Stimulated activated CD4-positive, alpha-beta T cell treated with anti-CD3 and anti-CD28 coated beads, Interleukin-15, amount 100 ng/mL, for 48 hours (primary cell): ENCODE results near the gene STX4.
A peak's percentile ranks its signal among the peaks of the same experiment; 100 is the strongest.
"Not testable (repeated sequence)": the region's sequence is repeated elsewhere in the genome, so short reads cannot be mapped to it uniquely, and the experiment has no call there.

Experiments used
- DNase-seq, 2 donors: peaks; one replicate each; pipeline ENCODE4 v3.0.0-alpha.2; 2020; ENCODE audit warnings: low read depth in 2 of 2

The STX4 gene

DNA sequence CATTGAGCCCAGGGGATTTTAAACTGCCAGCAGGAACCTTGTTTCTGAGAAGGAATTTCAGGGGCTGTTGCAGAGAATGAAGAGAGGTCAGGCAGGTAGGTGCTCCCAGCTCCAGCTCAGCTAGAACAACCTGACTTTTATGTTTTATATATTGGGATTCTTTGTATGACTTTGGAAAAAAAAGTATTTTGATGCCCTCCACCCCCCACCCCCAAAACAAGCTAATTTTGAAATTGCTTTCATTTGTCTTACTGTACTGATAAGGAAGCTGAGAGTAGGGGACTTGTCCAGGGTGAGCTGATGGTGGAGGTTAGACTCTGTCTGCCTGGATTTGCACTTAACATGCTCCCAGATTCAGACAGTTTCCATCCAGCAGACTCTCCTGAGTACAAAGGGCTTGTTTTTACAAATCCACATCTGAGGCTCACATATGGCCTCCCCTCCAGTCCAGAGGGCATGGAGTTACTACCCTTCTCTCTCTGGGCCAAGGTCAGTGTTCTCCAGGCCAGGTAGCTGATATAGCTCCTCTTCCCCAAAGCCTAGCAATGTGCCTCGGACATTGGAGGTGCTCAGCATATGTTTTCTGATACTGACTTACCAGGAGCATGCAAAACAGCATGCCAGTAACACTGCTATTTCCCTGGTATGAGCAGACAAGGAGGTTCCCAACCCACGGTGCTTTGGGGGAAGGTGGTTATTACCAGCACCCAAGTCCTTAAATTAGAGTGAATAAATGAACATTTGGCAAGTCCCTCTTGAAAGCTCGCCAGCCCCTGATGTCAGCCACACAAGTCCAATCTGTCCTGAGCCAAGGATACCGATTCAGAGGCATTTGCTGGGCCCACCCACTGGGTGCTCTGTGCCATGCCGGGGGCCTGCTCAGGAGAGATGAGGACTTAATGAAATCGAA lies 34.3 kb upstream of the STX4 start:
- no peak for DNase-seq

GRCh38 chr16:31000671-31001382 lies 32.5 kb upstream of the STX4 start:
- DNase-seq: no peak

DNA sequence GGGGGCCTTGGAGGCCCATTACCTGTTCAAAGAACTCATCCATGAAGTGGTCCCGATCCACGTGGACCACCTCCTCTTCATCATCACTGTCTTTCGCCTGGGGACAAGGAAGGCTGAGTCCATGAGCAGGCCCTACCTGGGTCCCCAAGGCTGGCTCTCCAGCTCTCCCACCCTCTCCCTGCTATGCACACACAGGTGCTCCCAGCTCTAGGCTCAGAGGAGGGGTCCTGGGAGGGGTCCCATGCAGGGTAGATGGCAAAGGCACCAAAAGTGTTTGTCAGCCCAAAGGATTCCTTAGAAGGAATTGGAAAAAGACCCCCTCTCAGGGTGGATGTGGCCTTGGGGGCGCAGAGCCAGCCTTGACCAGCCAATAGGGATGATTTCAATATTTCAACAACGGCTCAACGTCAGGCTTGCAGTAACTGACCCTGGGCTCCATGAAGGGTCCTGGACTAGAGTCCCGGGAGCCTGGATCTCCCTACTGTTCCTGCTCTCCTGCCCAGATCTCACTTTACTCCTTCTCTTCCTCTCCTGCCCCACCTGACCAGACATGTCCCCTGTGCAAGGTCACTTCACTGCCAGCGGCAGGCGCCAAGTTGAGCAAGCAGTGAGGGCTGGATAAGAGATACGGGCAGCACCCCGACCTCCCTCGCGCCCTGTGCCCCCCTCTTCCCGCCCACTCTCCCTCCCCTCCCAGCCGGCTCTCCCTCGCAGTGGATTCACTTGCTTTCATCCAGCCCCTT lies 31.7 kb upstream of the STX4 start:
- DNase-seq: no peak

DNA sequence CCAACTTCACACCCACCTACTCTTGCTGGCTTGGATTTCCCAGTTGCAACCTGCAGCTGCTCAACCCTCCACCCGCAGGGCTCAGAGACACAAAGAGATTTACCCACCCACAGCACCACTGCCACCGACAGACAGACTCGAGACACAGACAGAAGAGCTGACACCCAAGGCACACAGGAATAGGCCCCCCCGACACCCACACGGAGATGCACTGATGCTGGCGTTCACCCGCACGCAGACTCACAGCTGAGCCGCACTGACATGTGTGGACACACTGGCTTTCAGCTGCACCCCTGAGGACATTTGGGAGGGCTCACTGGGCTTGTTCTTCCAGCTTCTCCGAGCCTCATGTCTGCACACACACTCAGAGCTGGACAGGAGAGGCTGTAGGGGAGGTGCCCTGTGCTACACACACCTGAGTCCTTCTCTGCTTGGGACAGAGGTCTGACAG lies 31.1 kb upstream of the STX4 start:
- no peak for DNase-seq

DNA sequence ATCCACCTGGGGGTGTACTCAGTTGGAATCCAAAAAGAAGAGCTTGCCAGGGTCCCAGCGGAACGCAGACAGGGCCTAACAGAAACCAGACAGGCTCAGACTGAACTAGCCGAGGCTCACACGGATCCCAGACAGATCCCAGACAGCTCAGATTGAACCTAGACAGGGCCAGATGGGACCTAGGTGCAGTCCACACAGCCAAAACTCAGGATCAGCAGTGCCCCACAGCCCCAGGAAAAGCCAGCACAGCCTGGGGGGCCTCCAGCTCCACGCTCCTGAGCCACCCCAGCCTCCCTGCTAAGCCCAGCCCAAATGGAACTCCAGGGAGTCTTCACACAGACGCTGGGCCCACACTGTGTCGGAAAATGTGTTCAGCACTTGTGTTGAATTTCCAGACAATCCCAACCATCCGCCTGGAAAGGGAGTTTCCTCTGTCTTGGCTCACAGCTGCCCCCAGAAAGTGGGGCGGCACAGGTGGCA lies 30.5 kb upstream of the STX4 start:
- DNase-seq: no peak

GRCh38 chr16:31003744-31004143 lies 29.6 kb upstream of the STX4 start:
- no peak for DNase-seq

DNA sequence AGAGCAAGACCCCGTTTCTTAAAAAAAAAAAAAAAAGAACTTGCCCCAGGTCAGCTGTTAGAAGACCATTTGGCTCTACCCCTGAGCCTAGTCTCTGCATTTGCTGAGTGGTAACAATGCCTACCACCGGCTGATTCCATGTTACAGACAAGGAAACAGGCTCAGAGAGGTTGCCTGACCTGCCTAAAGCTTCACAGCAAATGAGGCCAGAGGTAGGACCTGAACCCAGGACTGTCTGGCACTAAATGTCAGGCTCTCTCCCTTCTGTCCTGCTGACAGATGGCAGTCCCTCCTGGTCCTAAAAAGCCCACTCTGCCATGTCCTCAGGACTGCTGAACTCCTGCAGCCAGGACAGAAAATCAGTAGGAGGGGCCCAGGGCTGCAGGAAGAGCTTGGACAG lies 28.7 kb upstream of the STX4 start:
- no peak for DNase-seq

GRCh38 chr16:31005350-31006085 lies 27.8 kb upstream of the STX4 start:
- no peak for DNase-seq

DNA sequence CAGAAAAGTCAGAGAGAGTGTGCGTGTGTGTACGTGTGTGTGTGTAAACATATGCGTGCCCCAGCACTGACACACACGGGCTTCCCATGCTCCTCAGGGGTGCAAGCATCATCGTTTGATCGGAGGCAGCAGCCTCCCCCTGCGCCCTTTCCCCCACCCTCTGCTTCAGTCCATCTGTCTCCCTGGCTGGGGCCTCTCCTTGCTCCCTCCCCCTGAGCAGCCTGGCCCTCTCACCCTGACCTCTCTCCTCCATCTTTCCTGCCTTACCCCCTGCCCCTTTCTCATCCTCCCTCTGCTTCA lies 27.3 kb upstream of the STX4 start:
- no peak for DNase-seq

GRCh38 chr16:31006589-31006988 lies 26.8 kb upstream of the STX4 start:
- DNase-seq: no peak

DNA sequence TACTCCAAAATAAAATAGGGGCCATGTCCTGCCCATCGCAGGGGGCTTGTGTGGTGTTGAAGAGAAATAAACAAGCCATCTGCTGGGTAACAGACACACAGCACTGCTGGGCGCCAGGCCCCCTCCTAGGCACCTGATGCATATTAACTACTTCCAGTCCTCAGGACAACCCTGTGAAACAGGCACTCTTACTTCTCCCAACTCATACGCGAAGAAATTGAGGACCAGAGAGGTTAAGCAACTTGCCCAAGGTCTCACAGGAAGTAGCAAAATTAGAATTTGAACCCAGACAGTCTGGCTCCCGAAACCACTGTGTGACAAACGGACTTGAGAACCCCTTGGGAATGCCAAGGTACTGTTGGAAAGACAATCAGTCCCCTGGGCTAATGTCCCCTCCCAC lies 25.7 kb upstream of the STX4 start:
- DNase-seq: no peak

GRCh38 chr16:31008149-31008548 lies 25.2 kb upstream of the STX4 start:
- no peak for DNase-seq

GRCh38 chr16:31008551-31008950 lies 24.8 kb upstream of the STX4 start:
- no peak for DNase-seq

- no peak for DNase-seq
These were observed 24.2 kb upstream of the STX4 start for GRCh38 chr16:31009120-31009519.

DNA sequence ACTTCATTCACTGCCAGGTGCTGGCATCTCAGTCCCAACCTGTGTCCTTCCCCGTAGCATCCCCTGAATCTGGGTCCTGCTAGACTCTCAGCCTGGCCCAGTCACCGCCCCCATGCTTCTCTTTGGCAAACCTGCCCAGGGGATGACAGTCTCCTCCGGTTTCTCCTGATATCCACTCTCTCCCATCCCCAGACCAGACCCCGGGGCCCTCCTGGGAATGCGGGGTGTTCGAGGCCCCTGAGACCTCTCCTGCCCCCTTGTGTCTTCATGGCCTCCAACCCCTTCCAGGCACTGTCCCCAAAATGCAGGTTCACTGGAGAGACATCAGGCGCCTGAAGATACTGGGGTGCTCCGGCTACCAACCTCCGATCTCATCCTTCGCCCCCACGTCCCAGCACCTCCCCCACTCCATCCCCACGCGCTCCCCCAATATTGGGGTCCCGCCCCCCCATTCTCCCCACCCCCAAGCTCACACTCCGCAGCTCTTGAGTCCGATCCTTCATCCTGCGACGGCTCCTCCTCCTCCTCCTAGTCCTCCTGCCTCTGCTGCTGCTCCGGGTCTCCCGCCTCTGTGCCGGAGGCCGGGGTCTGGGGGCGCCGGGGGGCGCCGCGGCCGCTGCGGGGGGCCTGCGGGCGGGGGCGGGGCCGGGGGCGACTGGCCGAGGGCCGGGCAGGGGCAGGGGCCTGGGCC lies 23.3 kb upstream of the STX4 start:
- no peak for DNase-seq

DNA sequence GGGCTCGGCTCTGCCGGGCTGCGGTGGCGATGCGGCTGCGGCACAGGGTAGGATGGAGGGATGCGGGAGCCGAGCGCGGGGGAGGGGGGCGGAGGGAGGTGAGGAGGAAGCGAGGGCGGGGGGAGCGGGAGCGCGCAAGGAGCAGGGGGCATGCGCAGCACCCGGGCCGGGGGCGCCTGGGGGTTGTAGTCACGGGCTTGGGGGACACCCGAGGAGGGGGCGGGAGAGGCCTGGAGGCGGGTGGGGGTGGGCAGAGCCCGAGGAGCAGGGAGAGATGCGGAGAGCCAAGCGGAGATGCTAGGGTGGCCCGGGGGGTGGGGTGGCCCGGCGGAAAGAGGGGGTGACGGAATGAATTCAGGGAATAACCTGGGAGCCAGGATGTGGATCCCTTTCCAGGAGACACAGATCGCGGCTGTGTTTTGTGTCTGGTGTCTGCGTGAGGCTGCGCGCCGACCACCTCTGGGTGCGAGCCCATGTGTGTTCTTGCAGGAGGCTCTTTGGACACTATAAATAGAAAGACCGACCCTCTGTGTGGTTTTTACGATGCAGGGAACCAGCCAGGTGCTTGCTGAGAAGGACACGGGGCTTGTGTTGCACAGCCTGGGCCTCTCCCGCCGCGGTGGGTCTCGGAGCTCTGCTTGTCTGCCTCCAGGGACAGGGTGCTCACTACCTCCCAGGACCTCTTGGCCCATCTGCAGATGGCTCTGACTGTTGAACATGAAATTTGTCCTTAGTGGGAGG lies 22.6 kb upstream of the STX4 start, which contains the start of gene STX1B:
TSS of gene STX1B (minus strand) at position 54 of the 741 bp plus-strand sequence. CDS start 242 bp downstream, outside the sequence.
- peak in 1 of 2 donors; percentile 45 for DNase-seq

- not testable (repeated sequence) for DNase-seq
These were observed 21.5 kb upstream of the STX4 start for GRCh38 chr16:31011815-31012214.

- DNase-seq: not testable (repeated sequence)
These were observed 20.1 kb upstream of the STX4 start for GRCh38 chr16:31013292-31013691.

DNA sequence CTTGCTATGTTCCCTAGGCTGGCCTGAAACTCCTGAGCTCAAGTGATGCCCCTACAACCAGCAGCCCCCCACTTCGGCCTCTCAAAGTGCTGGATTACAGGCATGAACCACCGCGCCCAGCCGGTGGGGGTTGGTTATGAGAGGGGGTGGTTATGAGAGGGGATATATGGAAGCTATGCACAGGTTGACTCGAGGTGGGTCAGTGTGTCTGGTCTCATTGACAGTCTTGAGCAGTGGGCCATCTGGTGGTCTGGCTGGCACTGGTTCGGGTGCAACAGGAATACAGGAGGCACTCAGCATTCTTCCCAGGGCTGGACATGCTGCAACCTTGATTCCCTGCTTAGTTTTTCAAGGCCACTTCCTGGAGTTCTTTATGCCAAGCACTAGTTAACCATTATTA lies 17.3 kb upstream of the STX4 start:
- no peak for DNase-seq

- not testable (repeated sequence) for DNase-seq
These were observed 15.6 kb upstream of the STX4 start for GRCh38 chr16:31017756-31018155.
